ENCODE measurements around the gene SSH3.

SSH3 gene

DNA sequence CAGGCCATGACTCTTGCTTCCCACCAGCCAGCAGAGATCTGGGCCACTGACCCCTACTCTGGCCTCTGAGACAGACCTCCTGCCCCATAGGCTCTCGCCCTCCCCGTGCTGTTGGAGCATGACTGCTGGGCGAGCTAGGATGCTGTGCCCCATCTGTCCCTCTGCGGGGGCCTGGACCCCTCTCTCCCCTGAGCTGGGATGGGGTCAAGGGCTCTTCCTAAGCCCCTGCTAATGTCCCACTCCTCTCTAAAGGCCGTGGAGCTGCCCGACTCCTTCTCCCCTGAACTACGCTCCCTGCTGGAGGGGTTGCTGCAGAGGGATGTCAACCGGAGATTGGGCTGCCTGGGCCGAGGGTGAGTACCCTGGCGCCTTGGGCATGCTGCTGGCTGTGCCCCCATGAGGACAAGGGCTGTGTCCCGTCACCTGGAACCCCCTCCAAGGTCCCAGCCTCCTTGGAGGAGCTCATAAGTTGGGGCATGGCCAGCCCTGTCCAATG, 20.4 kb upstream of the SSH3 start:
- TF ChIP-seq POLR2A (IDR thresholded peaks at IDR 0.05; ENCODE audit: extremely low read depth, insufficient read length): no peak
- TF ChIP-seq, protein P1, sequence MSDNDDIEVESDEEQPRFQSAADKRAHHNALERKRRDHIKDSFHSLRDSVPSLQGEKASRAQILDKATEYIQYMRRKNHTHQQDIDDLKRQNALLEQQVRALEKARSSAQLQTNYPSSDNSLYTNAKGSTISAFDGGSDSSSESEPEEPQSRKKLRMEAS (IDR thresholded peaks at IDR 0.05; ENCODE audit: low read depth, low read length): no peak
- TF ChIP-seq MYC (IDR thresholded peaks at IDR 0.05; ENCODE audit: low read depth, low read length): no peak
- TF ChIP-seq, protein P2, sequence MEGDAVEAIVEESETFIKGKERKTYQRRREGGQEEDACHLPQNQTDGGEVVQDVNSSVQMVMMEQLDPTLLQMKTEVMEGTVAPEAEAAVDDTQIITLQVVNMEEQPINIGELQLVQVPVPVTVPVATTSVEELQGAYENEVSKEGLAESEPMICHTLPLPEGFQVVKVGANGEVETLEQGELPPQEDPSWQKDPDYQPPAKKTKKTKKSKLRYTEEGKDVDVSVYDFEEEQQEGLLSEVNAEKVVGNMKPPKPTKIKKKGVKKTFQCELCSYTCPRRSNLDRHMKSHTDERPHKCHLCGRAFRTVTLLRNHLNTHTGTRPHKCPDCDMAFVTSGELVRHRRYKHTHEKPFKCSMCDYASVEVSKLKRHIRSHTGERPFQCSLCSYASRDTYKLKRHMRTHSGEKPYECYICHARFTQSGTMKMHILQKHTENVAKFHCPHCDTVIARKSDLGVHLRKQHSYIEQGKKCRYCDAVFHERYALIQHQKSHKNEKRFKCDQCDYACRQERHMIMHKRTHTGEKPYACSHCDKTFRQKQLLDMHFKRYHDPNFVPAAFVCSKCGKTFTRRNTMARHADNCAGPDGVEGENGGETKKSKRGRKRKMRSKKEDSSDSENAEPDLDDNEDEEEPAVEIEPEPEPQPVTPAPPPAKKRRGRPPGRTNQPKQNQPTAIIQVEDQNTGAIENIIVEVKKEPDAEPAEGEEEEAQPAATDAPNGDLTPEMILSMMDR (IDR thresholded peaks at IDR 0.05; ENCODE audit: low read depth, low read length): no peak
- no peak overlapping the region for H3K4me3 ChIP-seq (ENCODE audit: low read depth, low read length)
- no peak for DNase-seq (ENCODE audit: low read depth)

DNA sequence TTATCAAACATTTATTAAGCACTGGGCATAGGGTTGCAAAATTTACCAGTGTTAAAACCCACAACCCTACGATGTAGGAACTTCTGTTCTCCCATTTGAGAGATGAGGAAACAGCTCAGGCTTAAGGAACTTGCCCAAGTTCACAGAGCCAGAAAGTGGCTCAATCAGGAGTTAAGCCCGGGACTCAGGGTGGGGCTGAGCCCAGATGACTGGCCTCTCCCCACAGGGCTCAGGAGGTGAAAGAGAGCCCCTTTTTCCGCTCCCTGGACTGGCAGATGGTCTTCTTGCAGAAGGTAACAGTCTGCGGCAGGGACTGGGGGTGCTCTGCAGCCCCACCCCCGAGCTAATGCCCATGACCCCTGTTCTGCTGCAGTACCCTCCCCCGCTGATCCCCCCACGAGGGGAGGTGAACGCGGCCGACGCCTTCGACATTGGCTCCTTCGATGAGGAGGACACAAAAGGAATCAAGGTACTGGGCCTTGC, 19.8 kb upstream of the SSH3 start:
- TF ChIP-seq MYC (IDR thresholded peaks at IDR 0.05; ENCODE audit: low read depth, low read length) (peak; percentile 60; the same call in 1 of the 2 replicates), POLR2A (IDR thresholded peaks at IDR 0.05; ENCODE audit: extremely low read depth, insufficient read length) (peak; percentile 29)
- TF ChIP-seq, protein P1 (IDR thresholded peaks at IDR 0.05; ENCODE audit: low read depth, low read length): peak; percentile 43; the same call in 1 of the 2 replicates
- TF ChIP-seq, protein P2 (IDR thresholded peaks at IDR 0.05; ENCODE audit: low read depth, low read length): no peak
- no peak overlapping the region for H3K4me3 ChIP-seq (ENCODE audit: low read depth, low read length)
- DNase-seq (ENCODE audit: low read depth): peak; percentile 90

DNA sequence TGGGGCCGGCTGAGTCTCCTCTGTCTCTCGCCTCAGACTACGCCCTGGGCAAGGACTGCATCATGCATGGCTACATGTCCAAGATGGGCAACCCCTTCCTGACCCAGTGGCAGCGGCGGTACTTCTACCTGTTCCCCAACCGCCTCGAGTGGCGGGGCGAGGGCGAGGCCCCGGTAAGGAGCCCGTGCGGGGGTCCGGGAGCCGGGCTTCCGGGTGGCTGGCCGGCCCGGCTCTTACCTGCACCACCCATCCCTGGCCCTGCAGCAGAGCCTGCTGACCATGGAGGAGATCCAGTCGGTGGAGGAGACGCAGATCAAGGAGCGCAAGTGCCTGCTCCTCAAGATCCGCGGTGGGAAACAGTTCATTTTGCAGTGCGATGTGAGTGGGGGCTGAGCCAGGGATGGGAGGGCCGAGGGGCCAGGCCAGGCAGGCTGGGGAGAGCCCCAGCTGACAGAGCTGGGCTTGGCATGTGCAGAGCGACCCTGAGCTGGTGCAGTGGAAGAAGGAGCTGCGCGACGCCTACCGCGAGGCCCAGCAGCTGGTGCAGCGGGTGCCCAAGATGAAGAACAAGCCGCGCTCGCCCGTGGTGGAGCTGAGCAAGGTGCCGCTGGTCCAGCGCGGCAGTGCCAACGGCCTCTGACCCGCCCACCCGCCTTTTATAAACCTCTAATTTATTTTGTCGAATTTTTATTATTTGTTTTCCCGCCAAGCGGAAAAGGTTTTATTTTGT, 18.4 kb upstream of the SSH3 start:
- TF ChIP-seq POLR2A (IDR thresholded peaks at IDR 0.05; ENCODE audit: extremely low read depth, insufficient read length): no peak
- DNase-seq (ENCODE audit: low read depth): no peak
- no peak overlapping the region for H3K4me3 ChIP-seq (ENCODE audit: low read depth, low read length)

DNA sequence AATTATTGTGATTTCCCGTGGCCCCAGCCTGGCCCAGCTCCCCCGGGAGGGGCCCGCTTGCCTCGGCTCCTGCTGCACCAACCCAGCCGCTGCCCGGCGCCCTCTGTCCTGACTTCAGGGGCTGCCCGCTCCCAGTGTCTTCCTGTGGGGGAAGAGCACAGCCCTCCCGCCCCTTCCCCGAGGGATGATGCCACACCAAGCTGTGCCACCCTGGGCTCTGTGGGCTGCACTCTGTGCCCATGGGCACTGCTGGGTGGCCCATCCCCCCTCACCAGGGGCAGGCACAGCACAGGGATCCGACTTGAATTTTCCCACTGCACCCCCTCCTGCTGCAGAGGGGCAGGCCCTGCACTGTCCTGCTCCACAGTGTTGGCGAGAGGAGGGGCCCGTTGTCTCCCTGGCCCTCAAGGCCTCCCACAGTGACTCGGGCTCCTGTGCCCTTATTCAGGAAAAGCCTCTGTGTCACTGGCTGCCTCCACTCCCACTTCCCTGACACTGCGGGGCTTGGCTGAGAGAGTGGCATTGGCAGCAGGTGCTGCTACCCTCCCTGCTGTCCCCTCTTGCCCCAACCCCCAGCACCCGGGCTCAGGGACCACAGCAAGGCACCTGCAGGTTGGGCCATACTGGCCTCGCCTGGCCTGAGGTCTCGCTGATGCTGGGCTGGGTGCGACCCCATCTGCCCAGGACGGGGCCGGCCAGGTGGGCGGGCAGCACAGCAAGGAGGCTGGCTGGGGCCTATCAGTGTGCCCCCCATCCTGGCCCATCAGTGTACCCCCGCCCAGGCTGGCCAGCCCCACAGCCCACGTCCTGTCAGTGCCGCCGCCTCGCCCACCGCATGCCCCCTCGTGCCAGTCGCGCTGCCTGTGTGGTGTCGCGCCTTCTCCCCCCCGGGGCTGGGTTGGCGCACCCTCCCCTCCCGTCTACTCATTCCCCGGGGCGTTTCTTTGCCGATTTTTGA, 17.5 kb upstream of the SSH3 start:
- DNase-seq (ENCODE audit: low read depth): peak; percentile 63
- TF ChIP-seq POLR2A (IDR thresholded peaks at IDR 0.05; ENCODE audit: extremely low read depth, insufficient read length) (peak; percentile 38), MYC (IDR thresholded peaks at IDR 0.05; ENCODE audit: low read depth, low read length) (0 out of 2 replicates have a peak, but pooled peaks have one; percentile 12)
- TF ChIP-seq, protein P2 (IDR thresholded peaks at IDR 0.05; ENCODE audit: low read depth, low read length): no peak
- TF ChIP-seq, protein P1 (IDR thresholded peaks at IDR 0.05; ENCODE audit: low read depth, low read length): no peak
- peak overlapping the region; percentile 6 for H3K4me3 ChIP-seq (ENCODE audit: low read depth, low read length)

DNA sequence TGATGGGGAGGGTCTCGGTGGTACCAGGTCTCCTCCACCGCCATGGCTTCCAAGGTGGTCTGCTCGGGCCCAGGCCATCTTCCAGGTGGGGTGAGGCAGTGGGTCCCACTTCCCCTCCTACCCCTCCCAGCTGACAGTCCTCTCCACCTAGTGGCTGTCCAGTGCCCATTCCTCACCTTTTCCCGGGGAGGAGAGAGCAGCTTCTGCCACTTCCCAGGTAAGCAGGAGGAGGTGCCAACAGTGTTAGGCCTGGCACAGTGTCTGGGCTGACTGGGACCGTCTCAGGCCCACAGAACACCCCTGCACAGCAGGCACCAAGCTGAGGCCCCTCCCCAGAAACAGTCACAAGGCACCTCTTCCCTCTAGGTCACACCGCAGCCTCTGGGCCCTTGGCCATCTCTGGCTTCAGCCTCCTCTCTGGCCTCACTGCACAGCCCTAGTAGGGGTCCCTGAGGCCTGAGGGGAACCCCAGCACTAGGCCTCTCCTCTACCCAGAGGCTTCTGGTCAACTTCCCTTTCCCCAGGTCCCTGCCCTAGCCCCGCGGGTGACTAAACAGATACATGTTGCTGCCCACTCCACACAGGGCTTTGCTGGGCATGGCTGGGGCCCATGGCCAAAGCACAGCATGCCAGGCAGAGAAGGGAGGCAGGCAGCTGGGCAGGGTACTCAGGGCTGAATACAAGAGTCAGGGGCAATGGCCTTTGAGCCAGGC, 16.6 kb upstream of the SSH3 start:
- peak; percentile 73 for DNase-seq (ENCODE audit: low read depth)
- TF ChIP-seq, protein P2 (IDR thresholded peaks at IDR 0.05; ENCODE audit: low read depth, low read length): peak; percentile 14
- TF ChIP-seq, protein P1 (IDR thresholded peaks at IDR 0.05; ENCODE audit: low read depth, low read length): no peak
- TF ChIP-seq MYC (IDR thresholded peaks at IDR 0.05; ENCODE audit: low read depth, low read length): peak; percentile 27; the same call in 1 of the 2 replicates
- peak; percentile 37 for TF ChIP-seq POLR2A (IDR thresholded peaks at IDR 0.05; ENCODE audit: extremely low read depth, insufficient read length)
- H3K4me3 ChIP-seq (ENCODE audit: low read depth, low read length): peak overlapping the region; percentile 52

Measured in NB4 (cell line).